HepG2 (cell line): ENCODE results near the gene CIB2. TPM values are rescaled to one million over a fixed set of nuclear protein-coding genes. Genes with fewer than 3 reads are reported as not detected.

Experiments used
- ATAC-seq: fragments of 200-7000 bp; cut with Tn5 transposase; 3 replicates; pipeline ENCODE4 v1.9.1; 2020; ENCODE audit warnings: mild to moderate bottlenecking, moderate library complexity
- BruUV-seq: library from RNA; stranded (reverse); fragments of 400-500 nt; replicated peaks from 2 replicates; lab custom pipeline; 2021; lab: Mats Ljungman, UMichigan
- CTCF ChIA-PET: fragments of 300-600 bp; formaldehyde crosslinking; extraction: SDS; loops from one replicate; lab custom pipeline; 2021; ENCODE audit warnings: low total read pairs, inconsistent platforms, low intra/inter-chr PET ratio; lab: Yijun Ruan, JAX
- POLR2A ChIA-PET: fragments of 350-600 bp; sonication (Branson Sonifier 250); formaldehyde crosslinking; loops from one replicate; lab custom pipeline; 2020; ENCODE audit warnings: antibody characterized with exemption, inconsistent platforms; lab: Yijun Ruan, JAX
- DNase-seq: peaks from one replicate; pipeline ENCODE4 v3.0.0-alpha.2; 2015; ENCODE audit warnings: low spot score
- FAIRE-seq: peaks from 3 replicates; lab custom pipeline; 2011; peaks lifted over from hg19 to GRCh38; lab: Jason Lieb, UNC
- H2AFZ ChIP-seq: one replicate; pipeline ENCODE4 v1.6.1; 2011; ENCODE audit warnings: low read length, inconsistent platforms
- H3K27ac ChIP-seq: fragments of 300-600 bp; 3 replicates; pipeline ENCODE4 v1.8.0; 2011; ENCODE audit warnings: mixed run types, mild to moderate bottlenecking, mixed read lengths, low read length, inconsistent platforms; ENCODE audit not compliant: insufficient read depth; ENCODE audit errors: extremely low read length
- H3K27me3 ChIP-seq, 2 experiments: fragments of 200-600 bp in 1 of 2; 2 replicates in 1 of 2; 3 replicates in 1 of 2; pipeline versions ENCODE4 v1.6.0 to v1.8.0; 2011; ENCODE audit warnings: low read length in 2 of 2, mild to moderate bottlenecking in 2 of 2, moderate library complexity in 2 of 2, inconsistent platforms in 1 of 2; ENCODE audit not compliant: insufficient read depth in 2 of 2, control insufficient read depth in 1 of 2
- H3K36me3 ChIP-seq, 2 experiments: fragments of 200-600 bp in 1 of 2; replicated peaks in 1 of 2; 2 replicates in 1 of 2; 3 replicates in 1 of 2; pipeline versions ENCODE4 v1.5.1 to v1.8.0; 2011; ENCODE audit warnings: low read length in 2 of 2, inconsistent platforms in 1 of 2; ENCODE audit not compliant: insufficient read depth in 2 of 2, control insufficient read depth in 1 of 2
- H3K4me1 ChIP-seq: 2 replicates; pipeline ENCODE4 v1.5.1; 2012; ENCODE audit warnings: low read length, inconsistent platforms; ENCODE audit not compliant: insufficient read depth
- H3K4me2 ChIP-seq: 2 replicates; pipeline ENCODE4 v1.6.0; 2011; ENCODE audit warnings: low read depth, low read length, inconsistent platforms
- H3K4me3 ChIP-seq, 3 experiments: fragments of 200-600 bp in 1 of 3; sonication (generic), shearing (Covaris generic) in 1 of 3; replicated peaks in 1 of 3; 2 replicates each; pipeline ENCODE4 v1.5.1; 2011 to 2016; ENCODE audit warnings: low read length in 3 of 3, inconsistent platforms in 2 of 3, low read depth in 2 of 3, mild to moderate bottlenecking in 2 of 3, control low read depth in 1 of 3, mixed read lengths in 1 of 3; ENCODE audit not compliant: insufficient read depth in 1 of 3
- H3K79me2 ChIP-seq: one replicate; pipeline ENCODE4 v1.6.1; 2011; ENCODE audit warnings: low read length, inconsistent platforms; ENCODE audit not compliant: insufficient read depth
- H3K9ac ChIP-seq: 2 replicates; pipeline ENCODE4 v1.6.0; 2011; ENCODE audit warnings: mild to moderate bottlenecking, low read depth, low read length, inconsistent platforms; ENCODE audit not compliant: insufficient read depth
- H3K9me3 ChIP-seq: 2 replicates; pipeline ENCODE4 v1.5.1; 2012; ENCODE audit warnings: mild to moderate bottlenecking, low read length
- H4K20me1 ChIP-seq: 2 replicates; pipeline ENCODE4 v1.6.0; 2011; ENCODE audit warnings: inconsistent platforms, mild to moderate bottlenecking, low read length, moderate library complexity; ENCODE audit not compliant: insufficient read depth
- BHLHE40 ChIP-seq: IDR thresholded peaks from 2 replicates; pipeline ENCODE4 v1.6.1; 2011; ENCODE audit warnings: low read length, improper control_type of control experiment
- CBX2 ChIP-seq, 2 experiments: fragments of 200-600 bp in 1 of 2; sonication (generic); formaldehyde crosslinking in 1 of 2; IDR thresholded peaks; 2 replicates each; pipeline versions ENCODE4 v1.7.0 to v1.8.1; 2018 to 2022; ENCODE audit warnings: low read depth in 2 of 2, low read length in 1 of 2, mild to moderate bottlenecking in 1 of 2, missing genetic modification reagents in 1 of 2
- FOXO4 ChIP-seq: sonication (generic); formaldehyde crosslinking; conservative IDR thresholded peaks from 2 replicates; pipeline ENCODE4 v1.8.1; 2023; ENCODE audit warnings: missing genetic modification reagents
- HDAC2 ChIP-seq: sonication (generic); formaldehyde crosslinking; IDR thresholded peaks from 2 replicates; pipeline ENCODE4 v1.4.0; 2020; ENCODE audit warnings: missing genetic modification reagents
- HIVEP1 ChIP-seq: sonication (generic); formaldehyde crosslinking; IDR thresholded peaks from 2 replicates; pipeline ENCODE4 v1.4.0; 2020; ENCODE audit warnings: mild to moderate bottlenecking, missing genetic modification reagents
- HOXA9 ChIP-seq: sonication (generic); formaldehyde crosslinking; IDR thresholded peaks from 2 replicates; pipeline ENCODE4 v1.8.1; 2022; ENCODE audit warnings: missing genetic modification reagents, mild to moderate bottlenecking, moderate library complexity, borderline replicate concordance
- MAX ChIP-seq: IDR thresholded peaks from 2 replicates; pipeline ENCODE4 v1.6.1; 2012; ENCODE audit warnings: inconsistent platforms
- NFE2L1 ChIP-seq: sonication (generic); formaldehyde crosslinking; IDR thresholded peaks from 2 replicates; pipeline ENCODE4 v1.4.0; 2020; ENCODE audit warnings: missing genetic modification reagents, mild to moderate bottlenecking, borderline replicate concordance
- NFKB2 ChIP-seq: sonication (generic); formaldehyde crosslinking; IDR thresholded peaks from 2 replicates; pipeline ENCODE4 v1.4.0; 2020; ENCODE audit warnings: missing genetic modification reagents, borderline replicate concordance
- RARA ChIP-seq: IDR thresholded peaks from 2 replicates; pipeline ENCODE4 v1.6.1; 2016; ENCODE audit warnings: missing genetic modification reagents, missing compliant biosample characterization
- RFX1 ChIP-seq: fragments of 450-650 bp; IDR thresholded peaks from 2 replicates; pipeline ENCODE4 v1.6.1; 2017
- TRIM22 ChIP-seq: fragments of 450-650 bp; IDR thresholded peaks from 2 replicates; pipeline ENCODE4 v1.6.1; 2017
- ZNF549 ChIP-seq: sonication (generic); formaldehyde crosslinking; IDR thresholded peaks from 2 replicates; pipeline ENCODE4 v1.5.0; 2020; ENCODE audit warnings: missing genetic modification reagents
- ZNF773 ChIP-seq: sonication (generic); formaldehyde crosslinking; IDR thresholded peaks from 2 replicates; pipeline ENCODE4 v1.4.0; 2020; ENCODE audit warnings: missing genetic modification reagents, borderline replicate concordance
- ZNF776 ChIP-seq: sonication (generic); formaldehyde crosslinking; IDR thresholded peaks from 2 replicates; pipeline ENCODE4 v1.4.0; 2020; ENCODE audit warnings: mild to moderate bottlenecking, missing genetic modification reagents
- WGBS: methylation state at CpG from one replicate; pipeline ENCODE4 v1.1.6; 2017; ENCODE audit warnings: low lambda C conversion rate; 5-methylcytosine and 5-hydroxymethylcytosine counted together
- in situ Hi-C: cut with HindIII; loops from 2 replicates; pipeline ENCODE4 v1.10.0; 2017; ENCODE audit warnings: low pct_unique_long_range_greater_than_20kb; ENCODE audit not compliant: extremely low pct_ligation_motif_present
- intact Hi-C: fragments of 100-400 bp; cut with micrococcal nuclease; formaldehyde crosslinking; loops from one replicate; pipeline ENCODE4 v1.10.0; 2022; ENCODE audit not compliant: unreplicated experiment
- polyA plus RNA-seq, 8 experiments: library from polyadenylated mRNA; depleted of rRNA in 3 of 8; stranded (reverse) in 7 of 8; unstranded in 1 of 8; fragments of >200 nt; fragmentation: Illumina TruSeq in 4 of 8; extraction: Trizol in 4 of 8; gene quantifications; 2 replicates each; pipeline versions ENCODE4 v1.2.1 to v1.2.3, GENCODE V29; 2011 to 2016; ENCODE audit warnings: low read depth in 4 of 8, missing spikeins in 1 of 8, mixed read lengths in 1 of 8; ENCODE audit not compliant: insufficient read depth in 1 of 8
- total RNA-seq, 5 experiments: library from RNA; depleted of rRNA; stranded (reverse); fragments of >200 nt; fragmentation: Illumina TruSeq; extraction: Trizol; gene quantifications; 2 replicates each; pipeline ENCODE4 v1.2.3, GENCODE V29; 2016; ENCODE audit warnings: low read depth in 1 of 5
- TF ChIP-seq, protein P1 (sequence below): sonication (generic); formaldehyde crosslinking; IDR thresholded peaks from 2 replicates; pipeline ENCODE4 v1.4.0; 2020; ENCODE audit warnings: mild to moderate bottlenecking, missing genetic modification reagents
- TF ChIP-seq, protein P2 (sequence below): sonication (generic); formaldehyde crosslinking; IDR thresholded peaks from 2 replicates; pipeline ENCODE4 v1.5.0; 2020; ENCODE audit warnings: mild to moderate bottlenecking, missing genetic modification reagents, borderline replicate concordance

Gene CIB2
- total and polyA plus RNA-seq, 2 of the 13 experiments (the other 11 are each of a cell fraction or from before 2014, with no cell fraction given) = 1.4 to 1.5 TPM

DNA sequence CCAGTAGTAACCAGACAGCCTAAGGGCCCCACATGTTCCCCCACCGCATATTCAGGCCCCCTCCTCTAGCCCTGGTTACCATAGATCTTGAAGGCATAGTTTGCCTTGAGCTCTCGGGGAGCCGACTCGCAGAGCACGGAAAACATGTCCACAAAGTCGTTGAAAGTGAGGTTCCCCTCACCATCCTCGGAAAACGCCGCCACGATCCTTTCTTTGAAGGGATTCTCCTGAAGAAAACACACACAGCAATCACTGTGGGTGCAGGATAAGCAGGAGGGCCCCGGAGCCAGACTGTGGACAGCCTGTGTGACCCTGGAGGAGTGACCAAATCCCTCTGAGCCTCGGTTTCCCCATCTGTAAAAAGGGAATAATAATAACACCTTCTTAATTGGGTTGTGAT lies 22.1 kb downstream of the CIB2 start:
- Histone ChIP-seq H3K4me3 (no peak overlapping the region), H4K20me1 (no peaks in the 10 kb centered on the region), H3K79me2 (no peaks in the 10 kb centered on the region), H3K9ac (no peak overlapping the region), H3K9me3 (no peaks in the 10 kb centered on the region), H3K27ac (no peak overlapping the region), H2AFZ (no peak overlapping the region), H3K4me1 (peaks cover 25% of the 10 kb centered on the region), H3K36me3 (no peaks in the 10 kb centered on the region), H3K4me2 (no peak overlapping the region), H3K27me3 (no peaks in the 10 kb centered on the region)
- FAIRE-seq = no peak
- in situ Hi-C loops (loop anchor here (5.0 kb wide), 1 partner anchor 107 kb away; no protein-coding TSS in a partner anchor), intact Hi-C loops (no loop called here)
- ChIA-PET POLR2A (no interaction called here), CTCF (interaction anchor here (1.0 to 2.6 kb wide), 6 partner anchors 68 to 151 kb away, joined by 3 to 29 read pairs (median 13); no protein-coding TSS in a partner anchor)
- TF ChIP-seq HIVEP1 (no peak), HDAC2 (CRISPR knock-in tag) (no peak), CBX2 (IDR thresholded peaks at IDR 0.05; ENCODE audit: low read depth, low read length) (no peak), CBX2 (CRISPR knock-in tag; IDR thresholded peaks at IDR 0.05; ENCODE audit: low read depth) (no peak), ZNF773 (no peak), NFE2L1 (CRISPR knock-in tag) (no peak), RFX1 (no peak), TRIM22 (no peak), FOXO4 (CRISPR knock-in tag) (no peak), ZNF549 (CRISPR knock-in tag) (no peak), NFKB2 (CRISPR knock-in tag) (no peak), BHLHE40 (no peak), MAX (no peak), RARA (CRISPR knock-in tag) (no peak), ZNF776 (CRISPR knock-in tag) (no peak), HOXA9 (CRISPR knock-in tag) (no peak)
- TF ChIP-seq, protein P1, sequence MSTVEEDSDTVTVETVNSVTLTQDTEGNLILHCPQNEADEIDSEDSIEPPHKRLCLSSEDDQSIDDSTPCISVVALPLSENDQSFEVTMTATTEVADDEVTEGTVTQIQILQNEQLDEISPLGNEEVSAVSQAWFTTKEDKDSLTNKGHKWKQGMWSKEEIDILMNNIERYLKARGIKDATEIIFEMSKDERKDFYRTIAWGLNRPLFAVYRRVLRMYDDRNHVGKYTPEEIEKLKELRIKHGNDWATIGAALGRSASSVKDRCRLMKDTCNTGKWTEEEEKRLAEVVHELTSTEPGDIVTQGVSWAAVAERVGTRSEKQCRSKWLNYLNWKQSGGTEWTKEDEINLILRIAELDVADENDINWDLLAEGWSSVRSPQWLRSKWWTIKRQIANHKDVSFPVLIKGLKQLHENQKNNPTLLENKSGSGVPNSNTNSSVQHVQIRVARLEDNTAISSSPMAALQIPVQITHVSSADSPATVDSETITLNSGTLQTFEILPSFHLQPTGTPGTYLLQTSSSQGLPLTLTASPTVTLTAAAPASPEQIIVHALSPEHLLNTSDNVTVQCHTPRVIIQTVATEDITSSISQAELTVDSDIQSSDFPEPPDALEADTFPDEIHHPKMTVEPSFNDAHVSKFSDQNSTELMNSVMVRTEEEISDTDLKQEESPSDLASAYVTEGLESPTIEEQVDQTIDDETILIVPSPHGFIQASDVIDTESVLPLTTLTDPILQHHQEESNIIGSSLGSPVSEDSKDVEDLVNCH (CRISPR knock-in tag) = no peak
- TF ChIP-seq, protein P2, sequence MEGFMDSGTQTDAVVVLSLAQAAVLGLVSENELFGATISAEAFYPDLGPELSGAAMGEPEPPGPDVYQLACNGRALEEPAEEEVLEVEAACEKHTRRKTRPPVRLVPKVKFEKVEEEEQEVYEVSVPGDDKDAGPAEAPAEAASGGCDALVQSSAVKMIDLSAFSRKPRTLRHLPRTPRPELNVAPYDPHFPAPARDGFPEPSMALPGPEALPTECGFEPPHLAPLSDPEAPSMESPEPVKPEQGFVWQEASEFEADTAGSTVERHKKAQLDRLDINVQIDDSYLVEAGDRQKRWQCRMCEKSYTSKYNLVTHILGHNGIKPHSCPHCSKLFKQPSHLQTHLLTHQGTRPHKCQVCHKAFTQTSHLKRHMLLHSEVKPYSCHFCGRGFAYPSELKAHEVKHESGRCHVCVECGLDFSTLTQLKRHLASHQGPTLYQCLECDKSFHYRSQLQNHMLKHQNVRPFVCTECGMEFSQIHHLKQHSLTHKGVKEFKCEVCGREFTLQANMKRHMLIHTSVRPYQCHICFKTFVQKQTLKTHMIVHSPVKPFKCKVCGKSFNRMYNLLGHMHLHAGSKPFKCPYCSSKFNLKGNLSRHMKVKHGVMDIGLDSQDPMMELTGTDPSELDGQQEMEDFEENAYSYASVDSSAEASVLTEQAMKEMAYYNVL (CRISPR knock-in tag) = no peak
- no peak for DNase-seq
- WGBS = 54% methylated on average over 12 of the region's 12 CpGs
- no peak for ATAC-seq
- no TSS peak for BruUV-seq
